HEK293 (cell line): ENCODE measurements around the gene NDUFB10.

ENCODE experiments used
- ATF2 ChIP-seq: fragments of 450-650 bp; formaldehyde crosslinking; IDR thresholded peaks from 2 replicates; pipeline ENCODE4 v1.5.1; 2016; ENCODE audit warnings: missing biosample characterization, missing genetic modification characterization, low read depth
- CTCF ChIP-seq: fragments of 450-650 bp; formaldehyde crosslinking; IDR thresholded peaks from 2 replicates; pipeline ENCODE4 v1.5.1; 2016; ENCODE audit warnings: missing biosample characterization, missing genetic modification characterization
- GLIS2 ChIP-seq: fragments of 450-650 bp; formaldehyde crosslinking; IDR thresholded peaks from 2 replicates; pipeline ENCODE4 v1.5.1; 2016; ENCODE audit warnings: missing biosample characterization, missing genetic modification characterization
- REST ChIP-seq: fragments of 450-650 bp; formaldehyde crosslinking; IDR thresholded peaks from 2 replicates; pipeline ENCODE4 v1.5.1; 2016; ENCODE audit warnings: missing biosample characterization, missing genetic modification characterization
- ZBTB26 ChIP-seq: fragments of 450-650 bp; formaldehyde crosslinking; optimal IDR thresholded peaks from 2 replicates; pipeline ENCODE3; 2016; ENCODE audit warnings: missing biosample characterization, mild to moderate bottlenecking, missing genetic modification characterization
- ZNF10 ChIP-seq: fragments of 450-650 bp; formaldehyde crosslinking; IDR thresholded peaks from 2 replicates; pipeline ENCODE4 v1.5.1; 2017; ENCODE audit warnings: missing biosample characterization, missing genetic modification characterization
- ZNF692 ChIP-seq: fragments of 450-650 bp; formaldehyde crosslinking; IDR thresholded peaks from 2 replicates; pipeline ENCODE4 v1.5.1; 2016; ENCODE audit warnings: missing biosample characterization, missing genetic modification characterization
- ZNF830 ChIP-seq: fragments of 450-650 bp; IDR thresholded peaks from 2 replicates; pipeline ENCODE4 v1.5.0; 2018; ENCODE audit warnings: missing biosample characterization, missing genetic modification characterization, low read depth, mild to moderate bottlenecking, moderate library complexity
- ZSCAN5A ChIP-seq: fragments of 450-650 bp; formaldehyde crosslinking; IDR thresholded peaks from 2 replicates; pipeline ENCODE4 v1.5.1; 2016; ENCODE audit warnings: missing biosample characterization, missing genetic modification characterization

GRCh38 chr16:1914988-1915387, 44.4 kb upstream of the NDUFB10 start:
- TF ChIP-seq CTCF (tag by site-specific recombination) (no peak), GLIS2 (tag by site-specific recombination) (no peak), ZNF830 (no peak), ZNF692 (tag by site-specific recombination) (no peak), ATF2 (tag by site-specific recombination) (no peak), REST (no peak), ZBTB26 (tag by site-specific recombination) (no peak), ZNF10 (tag by site-specific recombination) (no peak), ZSCAN5A (tag by site-specific recombination) (no peak)
